ENCODE measurements around the gene CAMK1G. TPM values are rescaled to one million over a fixed set of nuclear protein-coding genes. Genes with fewer than 3 reads are reported as not detected.

Gene CAMK1G
- total and polyA plus RNA-seq, 5 donors = 0.07 to 0.20 TPM; not detected in 3

DNA sequence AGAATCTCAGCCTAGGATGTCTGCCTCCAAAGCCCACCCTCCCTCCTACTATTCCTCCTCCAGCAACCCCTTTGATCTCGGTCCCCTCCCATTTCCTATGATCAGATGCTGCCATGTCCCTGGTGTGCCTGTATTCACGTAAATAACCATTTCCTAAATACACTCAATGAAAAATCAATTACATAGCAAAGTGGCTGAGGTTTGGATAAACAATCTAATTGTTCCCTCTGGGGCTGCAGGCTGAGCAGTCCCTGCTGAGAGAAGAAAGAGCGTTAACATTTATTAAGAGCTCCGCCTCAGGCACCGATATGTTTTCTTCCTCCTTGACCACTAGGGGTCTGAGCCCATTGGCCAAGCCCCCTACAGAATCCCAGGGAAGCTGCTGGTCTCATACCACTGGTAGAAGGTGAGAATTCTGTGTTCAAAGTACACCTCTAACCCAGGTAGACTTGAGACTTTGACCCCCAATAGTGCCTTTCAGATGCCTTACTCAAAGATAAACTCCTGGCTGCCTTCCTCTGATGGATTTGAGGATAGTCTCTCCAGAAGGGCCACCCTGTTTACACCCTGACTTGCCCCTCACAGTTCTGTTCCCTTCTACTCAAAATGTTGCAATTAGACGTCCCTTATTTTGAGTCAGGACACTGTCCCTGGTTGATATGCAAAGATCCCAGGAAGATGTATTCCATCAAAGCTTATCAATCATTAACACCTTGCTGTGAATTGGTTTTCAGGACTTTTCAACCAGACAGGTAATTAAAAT is 33.9 kb upstream of the CAMK1G start:
- no peaks in the 10 kb centered on the region for H3K4me1 ChIP-seq (ENCODE audit: control insufficient read depth, insufficient read depth, low read length)
- H3K4me3 ChIP-seq (ENCODE audit: low read length) = no peak overlapping the region
- intact Hi-C loops (cut with DNase I) = no loop called here
- WGBS = 38% methylated on average over 6 of the region's 6 CpGs
- no peak overlapping the region for H3K27ac ChIP-seq (ENCODE audit: low read length)
- H3K27me3 ChIP-seq (ENCODE audit: control insufficient read depth, insufficient read depth) = no peaks in the 10 kb centered on the region
- ATAC-seq (no peak), DNase-seq (no peak)
- no peaks in the 10 kb centered on the region for H3K9me3 ChIP-seq (ENCODE audit: control insufficient read depth, low read length)

DNA sequence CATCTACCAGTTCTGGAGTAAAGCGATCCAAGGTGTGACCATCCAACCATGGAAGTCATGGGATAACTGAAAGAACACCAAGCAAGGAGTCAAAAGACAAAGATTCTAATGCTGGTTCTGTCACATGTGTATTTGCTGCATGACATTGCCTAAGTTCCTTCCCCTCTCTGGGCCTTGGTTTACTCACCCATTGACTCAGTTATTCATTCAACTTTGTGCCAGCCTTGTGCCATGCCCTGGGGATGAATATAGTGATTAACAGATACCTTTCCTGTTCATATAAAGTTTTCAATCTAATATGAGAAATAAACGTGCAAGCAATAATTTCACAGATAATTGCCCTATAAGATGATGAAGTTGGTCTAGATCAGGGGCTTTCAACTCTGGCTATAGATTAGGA is 33.0 kb upstream of the CAMK1G start:
- Histone ChIP-seq H3K27ac (ENCODE audit: low read length) (no peak overlapping the region), H3K4me3 (ENCODE audit: low read length) (no peak overlapping the region), H3K4me1 (ENCODE audit: control insufficient read depth, insufficient read depth, low read length) (no peaks in the 10 kb centered on the region), H3K27me3 (ENCODE audit: control insufficient read depth, insufficient read depth) (no peaks in the 10 kb centered on the region), H3K9me3 (ENCODE audit: control insufficient read depth, low read length) (no peaks in the 10 kb centered on the region)
- ATAC-seq (no peak), DNase-seq (no peak)
- intact Hi-C loops (cut with DNase I) = no loop called here
- 91% methylated on average over 2 of the region's 2 CpGs for WGBS

GRCh38 chr1:209552406-209553264 is 30.9 kb upstream of the CAMK1G start:
- no peak overlapping the region for H3K27ac ChIP-seq (ENCODE audit: low read length)
- H3K9me3 ChIP-seq (ENCODE audit: control insufficient read depth, low read length) = no peaks in the 10 kb centered on the region
- no peak overlapping the region for H3K4me3 ChIP-seq (ENCODE audit: low read length)
- no peaks in the 10 kb centered on the region for H3K4me1 ChIP-seq (ENCODE audit: control insufficient read depth, insufficient read depth, low read length)
- ATAC-seq = no peak
- H3K27me3 ChIP-seq (ENCODE audit: control insufficient read depth, insufficient read depth) = no peaks in the 10 kb centered on the region
- intact Hi-C loops (cut with DNase I) = no loop called here
- no peak for DNase-seq
- 37% methylated on average over 5 of the region's 5 CpGs for WGBS

- Histone ChIP-seq H3K9me3 (ENCODE audit: control insufficient read depth, low read length) (no peaks in the 10 kb centered on the region), H3K4me3 (ENCODE audit: low read length) (no peak overlapping the region), H3K27ac (ENCODE audit: low read length) (no peak overlapping the region), H3K4me1 (ENCODE audit: control insufficient read depth, insufficient read depth, low read length) (no peaks in the 10 kb centered on the region), H3K27me3 (ENCODE audit: control insufficient read depth, insufficient read depth) (no peaks in the 10 kb centered on the region)
- intact Hi-C loops (cut with DNase I) = no loop called here
- no peak for DNase-seq
- WGBS = 92% methylated on average over 9 of the region's 9 CpGs
- ATAC-seq = no peak
Measured at GRCh38 chr1:209554761-209555611, 28.5 kb upstream of the CAMK1G start.

DNA sequence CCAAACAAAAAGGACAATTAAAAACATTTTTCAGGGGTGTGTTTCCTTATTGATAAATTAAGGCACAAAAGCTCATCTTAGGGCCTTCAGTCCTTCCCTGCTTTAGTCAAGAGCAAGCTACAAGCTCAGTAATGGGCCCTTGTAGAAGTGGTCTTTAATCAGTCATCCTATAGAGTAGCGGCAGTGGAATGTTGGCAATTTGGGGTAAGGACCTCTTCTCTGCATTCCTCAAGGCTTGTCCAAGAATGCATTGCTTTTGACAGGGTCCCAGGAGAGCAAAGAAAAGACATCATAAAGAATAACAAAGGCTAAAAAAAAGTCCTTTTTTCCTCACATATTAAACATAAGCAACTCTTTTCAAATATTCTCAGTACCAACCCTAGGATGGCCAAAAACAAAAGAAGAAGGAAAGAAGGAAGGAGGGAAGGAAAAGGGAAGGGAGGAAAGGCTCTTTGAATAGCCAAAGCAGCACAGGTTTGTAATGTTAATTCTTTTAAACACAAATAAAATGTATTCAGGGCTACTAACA is 27.3 kb upstream of the CAMK1G start:
- intact Hi-C loops (cut with DNase I) = no loop called here
- H3K9me3 ChIP-seq (ENCODE audit: control insufficient read depth, low read length) = no peaks in the 10 kb centered on the region
- H3K4me3 ChIP-seq (ENCODE audit: low read length) = no peak overlapping the region
- no peak overlapping the region for H3K27ac ChIP-seq (ENCODE audit: low read length)
- no peak for ATAC-seq
- no peaks in the 10 kb centered on the region for H3K27me3 ChIP-seq (ENCODE audit: control insufficient read depth, insufficient read depth)
- 52% methylated on average over 1 of the region's 1 CpG for WGBS
- no peak for DNase-seq
- H3K4me1 ChIP-seq (ENCODE audit: control insufficient read depth, insufficient read depth, low read length) = no peaks in the 10 kb centered on the region

GRCh38 chr1:209557221-209557620 is 26.3 kb upstream of the CAMK1G start:
- H3K27ac ChIP-seq (ENCODE audit: low read length) = no peak overlapping the region
- DNase-seq = no peak
- no peak for ATAC-seq
- H3K27me3 ChIP-seq (ENCODE audit: control insufficient read depth, insufficient read depth) = no peaks in the 10 kb centered on the region
- H3K4me1 ChIP-seq (ENCODE audit: control insufficient read depth, insufficient read depth, low read length) = no peaks in the 10 kb centered on the region
- no peak overlapping the region for H3K4me3 ChIP-seq (ENCODE audit: low read length)
- H3K9me3 ChIP-seq (ENCODE audit: control insufficient read depth, low read length) = no peaks in the 10 kb centered on the region
- intact Hi-C loops (cut with DNase I) = no loop called here

GRCh38 chr1:209560529-209560928 is 23.0 kb upstream of the CAMK1G start:
- ATAC-seq = no peak
- DNase-seq = no peak
- H3K27me3 ChIP-seq (ENCODE audit: control insufficient read depth, insufficient read depth) = no peaks in the 10 kb centered on the region
- intact Hi-C loops (cut with DNase I) = loop anchor here in 3 of 4 donors (10.0 kb wide), 1 partner anchor 356 kb away; no protein-coding TSS in a partner anchor
- WGBS = 66% methylated on average over 3 of the region's 3 CpGs
- no peak overlapping the region for H3K27ac ChIP-seq (ENCODE audit: low read length)
- no peaks in the 10 kb centered on the region for H3K9me3 ChIP-seq (ENCODE audit: control insufficient read depth, low read length)
- H3K4me1 ChIP-seq (ENCODE audit: control insufficient read depth, insufficient read depth, low read length) = no peaks in the 10 kb centered on the region
- H3K4me3 ChIP-seq (ENCODE audit: low read length) = no peak overlapping the region

GRCh38 chr1:209560952-209561351 is 22.6 kb upstream of the CAMK1G start:
- WGBS = 89% methylated on average over 10 of the region's 10 CpGs
- Histone ChIP-seq H3K27me3 (ENCODE audit: control insufficient read depth, insufficient read depth) (no peaks in the 10 kb centered on the region), H3K9me3 (ENCODE audit: control insufficient read depth, low read length) (no peaks in the 10 kb centered on the region), H3K4me1 (ENCODE audit: control insufficient read depth, insufficient read depth, low read length) (peaks cover 2% of the 10 kb centered on the region), H3K4me3 (ENCODE audit: low read length) (no peak overlapping the region), H3K27ac (ENCODE audit: low read length) (no peak overlapping the region)
- ATAC-seq = no peak
- DNase-seq = no peak
- intact Hi-C loops (cut with DNase I) = loop anchor here in 3 of 4 donors (10.0 kb wide), 1 partner anchor 356 kb away; no protein-coding TSS in a partner anchor

GRCh38 chr1:209561532-209561931 is 22.0 kb upstream of the CAMK1G start:
- ATAC-seq (no peak), DNase-seq (no peak)
- Histone ChIP-seq H3K4me1 (ENCODE audit: control insufficient read depth, insufficient read depth, low read length) (peaks cover 2% of the 10 kb centered on the region), H3K27me3 (ENCODE audit: control insufficient read depth, insufficient read depth) (no peaks in the 10 kb centered on the region), H3K4me3 (ENCODE audit: low read length) (no peak overlapping the region), H3K27ac (ENCODE audit: low read length) (no peak overlapping the region), H3K9me3 (ENCODE audit: control insufficient read depth, low read length) (no peaks in the 10 kb centered on the region)
- intact Hi-C loops (cut with DNase I) = loop anchor here in 3 of 4 donors (10.0 kb wide), 1 partner anchor 357 kb away; no protein-coding TSS in a partner anchor
- WGBS = 72% methylated on average over 6 of the region's 6 CpGs

- intact Hi-C loops (cut with DNase I) = loop anchor here in 3 of 4 donors (10.0 kb wide), 1 partner anchor 360 kb away; no protein-coding TSS in a partner anchor
- DNase-seq = no peak
- H3K27ac ChIP-seq (ENCODE audit: low read length) = no peak overlapping the region
- no peaks in the 10 kb centered on the region for H3K27me3 ChIP-seq (ENCODE audit: control insufficient read depth, insufficient read depth)
- no peak for ATAC-seq
- no peak overlapping the region for H3K4me3 ChIP-seq (ENCODE audit: low read length)
- 56% methylated on average over 4 of the region's 4 CpGs for WGBS
- H3K9me3 ChIP-seq (ENCODE audit: control insufficient read depth, low read length) = no peaks in the 10 kb centered on the region
- peaks cover 2% of the 10 kb centered on the region for H3K4me1 ChIP-seq (ENCODE audit: control insufficient read depth, insufficient read depth, low read length)
Measured at GRCh38 chr1:209564849-209565248, 18.7 kb upstream of the CAMK1G start.

All from right cardiac atrium (tissue), 5 donors.